Measurements from ENCODE around the gene MYO1F.
"Not testable (repeated sequence)": the region's sequence is repeated elsewhere in the genome, so short reads cannot be mapped to it uniquely, and the experiment has no call there.

The MYO1F gene

DNA sequence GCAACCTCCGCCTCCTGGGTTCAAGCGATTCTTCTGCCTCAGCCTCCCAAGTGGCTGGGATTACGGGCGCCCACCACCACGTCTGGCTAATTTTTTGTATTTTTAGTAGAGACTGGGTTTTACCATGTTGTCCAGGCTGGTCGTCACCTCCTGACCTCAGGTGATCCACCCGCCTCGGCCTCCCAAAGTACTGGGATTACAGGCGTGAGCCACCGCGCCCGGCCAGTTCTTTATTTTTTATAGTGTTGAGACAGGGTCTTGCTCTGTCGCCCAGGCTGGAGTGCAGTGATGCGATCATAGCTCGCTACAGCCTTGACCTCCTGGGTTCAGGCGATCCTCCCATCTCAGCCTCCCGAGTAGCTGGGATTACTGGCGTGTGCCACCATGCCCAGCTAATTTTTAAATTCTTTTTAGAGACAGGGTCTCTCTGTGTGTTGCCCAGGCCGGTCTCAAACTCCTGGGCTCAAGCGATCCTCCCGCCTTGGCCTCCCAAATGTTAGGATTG, 62.7 kb downstream of the MYO1F start:
- not testable (repeated sequence) for DNase-seq

DNA sequence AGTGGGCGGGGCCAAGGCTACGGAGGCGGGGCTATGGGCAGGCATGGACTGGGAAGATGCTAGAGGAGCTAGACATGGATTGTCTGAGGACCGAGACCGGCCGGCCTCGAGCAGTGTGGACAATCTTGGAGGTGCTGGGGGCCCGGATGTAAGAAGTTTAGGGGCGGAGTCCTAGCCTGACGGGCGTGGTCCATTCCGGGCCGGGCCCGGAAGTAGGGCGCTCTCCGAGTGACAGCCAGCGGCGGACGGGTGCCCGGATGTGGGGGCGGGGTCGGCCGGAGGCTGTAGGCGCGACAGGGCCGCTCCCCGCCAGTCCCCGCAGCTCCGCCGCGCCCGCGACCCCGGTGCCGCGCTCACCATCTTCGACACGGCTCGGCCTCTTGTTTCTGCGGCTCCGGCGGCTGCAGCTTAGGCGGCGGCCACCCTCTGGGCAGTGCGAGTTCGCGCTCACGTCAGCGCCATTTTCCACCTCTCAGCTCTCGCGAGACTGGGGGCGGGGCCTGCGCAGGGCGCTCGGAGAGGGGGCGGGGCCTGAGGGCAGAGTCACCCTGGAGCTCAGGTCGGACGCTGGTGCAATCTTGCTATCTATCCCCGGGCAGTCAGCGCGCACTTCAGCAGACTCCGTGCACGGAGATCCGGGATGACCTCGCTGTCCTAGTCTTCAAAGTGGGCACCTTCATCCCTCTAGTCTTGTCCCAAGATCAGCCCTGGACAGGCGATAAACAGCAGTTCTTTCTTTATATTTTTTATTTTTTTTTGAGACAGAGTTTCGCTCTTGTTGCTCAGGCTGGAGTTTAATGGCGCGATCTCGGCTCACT, 63.3 kb downstream of the MYO1F start, which contains the start of gene ZNF414:
Gene ZNF414, minus strand, starts transcription at position 481 of the 818 bp plus-strand sequence. Its CDS starts 121 bp downstream, at position 360.
- DNase-seq = peak; percentile 80

DNA sequence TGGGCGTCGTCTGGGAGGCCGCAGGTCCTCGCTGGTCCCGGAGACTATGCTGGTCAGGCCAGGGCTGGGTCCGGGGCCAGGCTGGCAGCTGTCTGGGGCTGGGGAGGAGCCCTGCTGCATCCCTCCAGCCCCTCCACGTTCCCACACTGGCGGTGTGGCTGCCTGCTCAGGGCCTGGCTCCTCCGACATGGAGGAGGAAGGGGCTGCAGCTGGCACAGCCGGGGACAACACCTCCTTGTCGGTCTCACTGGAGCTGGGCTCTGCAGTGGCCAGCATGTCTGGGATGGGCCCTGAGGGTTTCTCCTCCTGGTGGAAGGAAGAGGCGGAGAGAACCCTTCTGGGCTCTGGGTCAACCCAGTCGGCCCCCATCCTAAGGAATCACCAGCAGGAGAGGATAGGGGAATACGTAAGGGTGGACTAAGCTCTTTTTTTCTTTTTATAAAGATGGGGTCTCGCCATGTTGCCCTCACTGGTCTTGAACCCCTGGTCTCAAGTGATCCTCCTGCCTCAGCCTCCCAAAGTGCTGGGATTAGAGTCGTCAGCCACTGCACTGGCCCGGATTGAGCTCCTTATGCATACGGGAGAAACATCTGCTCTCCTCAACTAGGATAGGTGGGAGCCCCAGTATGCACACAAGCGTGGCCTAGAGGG, 64.1 kb downstream of the MYO1F start:
- no peak for DNase-seq

DNA sequence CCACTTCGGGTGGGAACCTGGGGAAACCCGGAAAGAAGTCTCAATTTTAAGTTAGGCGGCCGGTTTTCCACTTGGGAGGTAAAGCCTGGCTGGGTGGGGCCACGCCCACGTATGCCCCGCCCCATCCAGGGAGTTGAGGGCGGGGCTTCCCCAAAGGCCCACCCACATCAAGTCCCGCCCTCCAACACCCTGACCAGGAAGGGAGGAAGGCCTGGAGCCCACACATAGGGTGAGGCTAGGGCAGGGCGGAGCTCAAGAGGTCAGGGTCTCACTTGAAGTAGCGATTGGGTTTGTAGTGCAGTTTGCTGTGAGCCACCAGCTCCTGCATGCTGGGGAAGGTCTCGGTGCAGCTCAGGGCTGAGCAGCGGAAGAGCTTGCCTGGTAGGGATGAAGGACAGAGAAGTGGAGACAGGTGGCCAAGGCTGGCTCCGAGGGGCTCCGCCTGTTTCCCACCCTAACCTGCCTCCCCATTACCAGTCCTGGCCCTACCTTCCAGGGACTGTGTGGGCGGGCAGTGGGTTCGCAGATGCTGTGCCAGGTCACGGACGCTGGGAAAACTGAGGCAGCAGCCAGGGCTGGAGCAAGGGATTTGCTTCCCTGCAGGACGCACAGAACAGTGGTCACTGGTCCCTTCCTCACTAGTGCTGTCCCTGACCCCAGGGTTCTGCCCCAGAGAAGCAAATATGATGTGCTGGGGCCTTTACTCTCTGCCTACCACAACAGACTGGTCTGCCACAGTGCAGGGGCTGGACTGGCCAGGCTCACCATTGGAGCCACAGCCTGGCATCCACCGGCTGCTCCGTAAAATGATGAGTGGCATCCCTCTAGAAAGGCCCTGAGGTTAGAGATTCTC, 64.9 kb downstream of the MYO1F start:
- DNase-seq = no peak

DNA sequence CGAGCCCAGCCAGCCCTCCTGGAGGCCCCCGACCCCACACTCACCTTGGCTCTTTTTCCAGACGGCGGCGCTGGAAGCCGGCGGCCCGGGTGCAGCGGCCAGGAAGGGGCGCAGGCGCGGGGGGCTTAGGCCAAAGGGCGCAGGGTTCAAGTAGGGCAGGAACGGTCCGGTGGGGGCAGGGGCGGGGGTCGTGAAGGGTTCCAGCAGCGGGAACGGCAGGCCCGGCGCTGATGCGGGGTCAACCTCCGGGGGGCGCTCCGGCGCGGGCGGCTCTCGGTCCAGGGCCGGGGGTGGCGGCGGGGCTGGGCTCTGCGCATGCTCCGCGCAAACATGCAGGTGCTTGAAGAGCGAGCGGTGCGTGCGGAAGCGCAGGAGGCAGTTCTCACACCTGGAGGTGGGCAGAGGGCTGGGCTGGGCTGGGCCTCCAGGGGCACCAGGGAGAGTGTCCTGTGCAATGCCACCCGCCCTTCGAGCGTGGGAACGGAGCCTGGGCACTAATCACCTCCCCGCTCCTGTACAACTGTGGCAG, 65.6 kb downstream of the MYO1F start:
- DNase-seq = no peak

DNA sequence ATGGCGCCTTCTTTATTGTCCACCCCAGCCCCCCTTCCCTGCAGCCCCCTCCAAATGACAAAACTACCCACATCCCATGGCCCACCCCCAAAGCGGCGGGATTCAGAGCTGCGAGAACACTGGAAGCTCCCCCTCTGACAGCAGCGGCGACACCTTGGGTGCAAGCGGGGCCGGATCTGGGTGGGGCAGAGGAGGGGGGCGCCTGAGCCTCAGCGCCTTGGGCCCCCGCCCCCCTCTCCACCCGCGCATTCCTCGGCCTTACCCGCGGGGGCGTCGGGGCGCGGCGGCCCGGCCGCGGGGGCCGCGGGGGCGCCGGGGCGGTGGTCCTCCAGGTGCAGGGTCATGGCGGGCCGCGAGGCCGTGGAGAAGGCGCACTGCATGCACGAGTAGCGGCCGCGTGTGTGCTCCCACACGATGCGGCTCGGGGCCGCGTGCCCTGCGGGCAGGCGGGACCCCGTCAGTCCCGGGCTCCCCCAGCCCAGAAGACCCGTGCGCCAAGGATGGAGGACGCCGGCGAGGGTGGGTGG, 66.6 kb downstream of the MYO1F start:
- no peak for DNase-seq

DNA sequence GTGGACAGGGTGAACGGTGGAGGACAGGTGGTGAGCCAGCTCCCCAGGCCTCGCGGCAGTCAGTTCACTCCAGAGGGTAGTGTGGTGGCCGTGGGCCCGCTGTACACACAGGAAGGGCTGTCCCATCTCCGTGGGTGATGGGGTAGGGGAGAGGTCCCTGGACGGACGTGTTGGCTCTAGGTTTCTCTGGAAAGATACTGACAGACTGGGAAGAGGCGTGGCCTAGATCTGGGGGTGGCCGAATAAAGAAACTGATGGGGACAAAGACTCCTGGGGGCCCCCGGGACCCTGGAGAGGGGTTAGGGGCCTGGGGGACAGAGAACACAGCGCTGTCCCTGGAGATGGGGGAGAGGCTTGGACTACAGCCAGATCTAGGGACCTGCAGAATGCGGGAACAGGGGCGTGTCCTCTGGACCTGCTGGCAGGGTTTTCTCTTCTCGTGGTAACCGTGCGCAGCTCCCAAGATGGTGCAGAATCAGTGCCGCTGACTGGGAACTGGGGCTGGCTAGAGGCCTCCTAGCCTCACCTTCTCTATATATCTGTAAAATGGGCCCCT, 70.8 kb downstream of the MYO1F start:
- DNase-seq = no peak

DNA sequence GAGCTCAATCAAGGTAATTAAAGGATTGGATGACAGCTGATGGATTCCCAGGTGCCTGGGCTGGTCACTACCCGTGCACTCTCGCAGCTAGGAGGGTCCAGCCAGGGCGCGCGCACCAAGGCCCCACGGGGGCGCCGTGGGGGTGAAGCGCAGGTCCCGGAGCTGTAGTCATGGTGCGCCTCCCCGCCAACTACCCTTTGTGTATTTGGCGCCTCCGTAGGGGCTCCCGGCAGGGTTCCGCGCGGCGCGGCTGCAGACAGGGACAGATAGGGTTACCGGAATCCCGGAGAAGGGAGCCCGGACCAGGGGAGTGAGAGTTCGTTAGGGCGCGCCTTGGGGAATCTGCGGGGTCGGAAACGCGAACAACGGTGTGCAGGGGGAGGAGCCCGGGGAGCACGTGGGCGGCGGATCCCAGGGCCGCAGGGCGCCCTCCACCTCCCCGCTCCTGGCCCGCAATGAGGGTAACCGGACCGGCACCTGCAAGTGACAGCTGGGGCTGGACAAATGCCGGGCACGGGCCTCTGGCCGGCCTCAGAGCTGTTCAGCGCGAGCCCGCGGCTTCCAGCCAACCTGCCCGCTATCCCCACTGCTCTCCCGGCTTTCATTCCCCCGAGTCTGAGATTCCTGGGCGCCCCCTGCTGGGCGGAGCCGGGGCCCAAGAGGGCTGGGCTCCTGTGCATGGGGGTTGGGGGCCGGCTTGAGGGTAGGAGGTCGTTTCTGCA, 71.4 kb downstream of the MYO1F start:
- DNase-seq = peak; percentile 52

DNA sequence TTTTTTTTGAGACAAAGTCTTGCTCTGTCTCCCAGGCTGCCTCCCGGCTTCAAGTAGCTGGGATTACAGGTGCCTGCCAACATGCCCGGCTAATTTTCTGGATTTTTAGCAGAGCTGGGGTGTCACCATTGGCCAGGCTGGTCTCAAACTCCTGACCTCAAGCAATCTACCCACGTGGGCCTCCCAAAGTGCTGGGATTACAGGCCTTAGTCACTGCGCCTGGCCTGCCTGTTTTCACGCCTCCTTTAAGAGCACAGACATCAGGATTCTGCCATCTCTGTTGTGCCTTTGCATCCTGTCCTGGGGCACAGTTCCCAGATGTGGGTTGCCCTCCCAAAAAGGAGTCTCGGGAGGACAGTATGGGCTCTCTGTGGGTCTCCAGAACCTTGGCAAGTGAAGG, 72.3 kb downstream of the MYO1F start:
- DNase-seq = no peak

DNA sequence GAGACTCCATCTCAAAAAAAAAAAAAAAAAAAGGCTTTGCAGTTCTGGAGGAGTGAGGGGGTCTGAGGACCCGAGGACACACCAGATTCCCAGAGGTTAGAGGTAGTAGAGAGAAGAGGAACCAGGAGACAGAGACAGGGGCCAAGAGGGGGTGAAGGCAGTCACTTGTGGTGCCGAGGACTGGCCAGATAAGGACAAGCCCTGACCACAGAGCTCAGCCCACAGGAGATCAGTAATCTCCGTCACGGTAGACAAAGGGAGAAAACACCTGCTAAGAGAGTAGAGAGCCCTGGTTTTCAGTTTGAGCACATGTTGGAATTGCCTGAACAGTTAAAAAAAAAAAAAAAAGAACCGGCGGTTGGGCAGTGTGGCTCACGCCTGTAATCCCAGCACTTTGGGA, 73.1 kb downstream of the MYO1F start:
- no peak for DNase-seq

DNA sequence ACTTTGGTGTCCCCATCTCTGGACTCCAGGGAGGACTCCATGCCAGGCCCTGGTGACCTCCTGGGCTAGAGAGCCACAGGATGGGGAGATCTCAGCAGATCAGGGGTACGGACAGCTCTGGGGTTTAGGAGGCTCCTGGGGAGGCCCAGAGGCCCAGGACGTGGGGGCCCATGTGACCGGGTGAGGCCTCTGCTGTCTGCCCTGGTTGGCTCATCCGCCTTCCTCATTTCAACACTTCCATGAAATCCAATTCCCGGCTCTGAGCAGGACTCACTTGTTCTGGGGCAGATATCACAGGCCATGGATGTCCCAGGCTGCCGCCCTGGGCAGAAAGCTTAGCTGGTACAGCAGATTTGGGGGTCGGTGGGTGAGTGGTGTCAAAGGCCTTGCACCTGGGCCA, 73.7 kb downstream of the MYO1F start:
- no peak for DNase-seq

DNA sequence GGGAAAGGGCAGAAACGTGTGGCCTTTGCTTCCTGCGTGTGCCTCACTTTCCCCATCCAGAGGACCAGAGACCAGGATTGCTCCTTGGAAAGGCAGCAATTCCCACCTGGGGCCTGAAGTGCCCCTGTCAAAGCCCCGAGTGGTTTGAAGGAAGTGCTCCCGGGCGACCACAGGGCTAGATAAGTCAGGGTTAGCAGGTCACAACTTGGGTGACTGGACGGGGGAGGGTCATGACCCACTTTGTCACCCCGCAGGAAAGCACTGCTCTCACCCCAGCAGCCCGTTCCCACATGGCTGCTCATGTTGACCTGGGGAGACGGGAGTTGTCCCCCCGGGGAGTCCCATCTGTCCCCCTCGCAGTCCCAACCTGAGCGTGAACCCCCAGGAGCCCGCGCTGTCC, 75.3 kb downstream of the MYO1F start:
- no peak for DNase-seq

DNA sequence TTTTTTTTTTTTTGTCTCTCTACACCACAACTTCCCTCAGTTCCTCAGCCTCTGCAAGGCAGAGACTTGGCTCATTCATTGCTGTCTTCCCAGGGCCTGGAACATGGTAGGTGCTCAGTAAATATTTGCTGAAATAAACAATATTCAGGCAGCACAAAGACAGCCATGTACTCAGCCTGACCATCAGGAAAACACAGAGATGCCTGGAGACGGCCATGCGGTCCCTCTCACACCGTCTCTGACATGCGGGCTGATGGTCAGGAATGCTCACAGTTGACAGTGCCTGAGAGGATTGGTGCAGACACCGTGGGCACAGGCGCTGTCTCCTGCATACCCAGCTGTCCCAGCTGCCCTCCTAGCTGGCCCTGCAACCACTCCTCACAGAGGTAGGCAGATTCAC, 75.7 kb downstream of the MYO1F start:
- no peak for DNase-seq

DNA sequence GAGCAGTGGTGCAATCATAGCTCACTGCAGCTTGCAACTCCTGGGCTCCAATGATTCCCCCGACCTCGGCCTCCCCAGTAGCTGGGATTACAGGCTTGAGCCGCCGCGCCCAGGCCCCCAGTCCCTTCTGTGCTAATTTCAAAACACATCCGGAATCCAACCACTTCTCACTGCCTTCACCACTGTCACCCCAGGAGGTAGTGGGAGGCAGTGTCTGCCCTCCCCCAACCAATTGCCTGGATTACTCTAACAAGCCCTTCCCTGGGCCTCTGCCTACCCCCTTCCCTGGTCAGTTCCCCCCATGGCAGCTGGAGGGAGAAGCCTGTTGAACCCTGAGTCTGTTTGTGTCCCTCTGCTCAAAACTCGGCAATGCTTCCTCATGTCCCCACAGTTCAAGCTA, 77.1 kb downstream of the MYO1F start:
- no peak for DNase-seq

DNA sequence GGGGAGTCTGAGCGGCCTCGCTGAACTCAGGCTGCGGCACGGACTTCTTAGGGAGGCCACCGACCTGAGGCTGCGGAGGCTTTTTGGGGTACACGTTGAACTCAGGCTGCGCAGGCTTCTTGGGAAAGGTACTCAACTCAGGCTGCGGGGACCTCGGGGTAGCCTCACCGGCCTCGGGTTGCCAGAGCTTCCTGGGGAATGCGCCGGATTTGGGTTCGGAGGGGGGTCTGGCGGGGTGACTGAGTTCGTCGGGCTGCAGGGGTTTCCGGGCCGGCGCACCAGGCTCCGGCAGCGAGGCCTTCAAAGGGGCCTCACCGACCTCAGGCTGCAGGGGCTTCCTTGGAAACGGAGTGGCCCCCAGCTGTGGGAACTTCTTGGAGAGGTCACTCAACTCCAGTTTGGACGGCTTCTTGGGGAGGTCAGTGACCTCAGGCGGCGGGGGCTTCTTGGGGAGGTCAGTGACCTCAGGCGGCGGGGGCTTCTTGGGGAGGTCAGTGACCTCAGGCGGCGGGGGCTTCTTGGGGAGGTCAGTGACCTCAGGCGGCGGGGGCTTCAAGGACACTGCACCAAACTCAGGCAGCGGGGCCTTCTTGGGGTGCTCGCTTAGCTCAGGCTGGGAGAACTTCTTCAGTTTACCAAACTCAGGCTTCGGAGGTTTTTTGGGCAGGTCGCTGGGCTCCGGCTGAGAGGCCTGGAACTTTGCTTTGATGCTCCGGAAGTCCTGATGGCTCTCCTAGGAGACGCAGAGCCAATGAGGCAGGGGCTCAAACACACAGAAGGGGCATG, 78.0 kb downstream of the MYO1F start:
- no peak for DNase-seq

DNA sequence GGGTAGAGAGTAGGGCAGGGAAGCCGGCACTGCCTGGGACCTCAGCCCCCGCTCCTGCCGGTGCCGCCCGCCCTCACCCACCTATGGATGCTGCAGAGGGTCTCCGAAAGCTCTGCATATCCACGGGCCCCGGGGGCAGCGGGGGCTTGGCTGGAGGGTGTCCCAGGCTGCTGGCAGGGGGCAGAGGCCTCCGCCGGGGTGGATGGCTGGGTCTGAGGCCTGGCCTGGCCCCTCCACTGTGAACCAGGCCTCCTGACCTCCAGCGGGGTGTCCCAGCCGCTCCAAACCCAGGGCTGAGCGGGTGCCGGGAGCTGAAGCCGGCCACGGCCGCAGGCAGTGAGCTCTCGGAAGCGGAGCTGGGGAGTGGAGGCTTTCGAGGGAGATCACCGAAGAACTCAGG, 78.9 kb downstream of the MYO1F start:
- DNase-seq = no peak

DNA sequence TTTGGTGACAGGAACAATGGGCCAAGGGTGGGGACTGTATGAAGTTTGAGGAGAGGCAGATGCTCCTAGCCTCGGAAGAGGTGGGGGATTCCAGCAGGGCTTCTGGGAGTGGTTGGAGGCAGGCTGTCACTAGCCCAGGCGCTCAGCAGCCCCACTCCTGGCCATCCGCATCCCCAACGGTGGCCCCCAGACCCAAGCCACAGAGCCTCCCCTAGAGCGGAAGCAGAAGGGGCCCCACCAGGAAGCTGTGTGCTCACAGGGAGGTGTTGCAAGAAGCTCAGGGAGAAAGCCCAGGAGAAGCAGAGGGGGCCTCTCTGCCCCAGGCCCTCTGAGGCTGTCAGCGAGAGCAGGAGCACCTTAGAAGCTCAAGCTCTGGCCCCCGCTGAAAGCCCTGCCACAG, 83.1 kb downstream of the MYO1F start:
- DNase-seq = no peak

DNA sequence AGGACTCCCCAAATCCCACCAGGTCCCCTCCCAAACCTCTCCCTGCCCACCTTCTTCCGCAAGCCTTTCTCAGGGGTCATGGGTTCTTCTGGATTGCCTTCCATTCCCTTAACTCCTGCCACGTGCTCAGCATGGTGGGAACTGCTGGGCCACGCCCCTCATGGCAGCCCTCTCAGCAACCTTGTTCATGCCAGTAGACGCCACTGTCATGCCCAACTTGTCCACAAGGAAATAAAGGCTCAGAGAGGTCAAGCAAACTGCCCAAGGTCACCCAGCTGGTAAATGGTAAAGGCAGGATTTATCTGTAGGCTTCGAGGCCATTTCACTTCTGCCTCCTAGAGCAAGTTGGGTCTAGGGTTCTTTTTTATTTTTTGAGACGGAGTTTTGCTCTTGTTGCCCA, 85.7 kb downstream of the MYO1F start:
- no peak for DNase-seq

DNA sequence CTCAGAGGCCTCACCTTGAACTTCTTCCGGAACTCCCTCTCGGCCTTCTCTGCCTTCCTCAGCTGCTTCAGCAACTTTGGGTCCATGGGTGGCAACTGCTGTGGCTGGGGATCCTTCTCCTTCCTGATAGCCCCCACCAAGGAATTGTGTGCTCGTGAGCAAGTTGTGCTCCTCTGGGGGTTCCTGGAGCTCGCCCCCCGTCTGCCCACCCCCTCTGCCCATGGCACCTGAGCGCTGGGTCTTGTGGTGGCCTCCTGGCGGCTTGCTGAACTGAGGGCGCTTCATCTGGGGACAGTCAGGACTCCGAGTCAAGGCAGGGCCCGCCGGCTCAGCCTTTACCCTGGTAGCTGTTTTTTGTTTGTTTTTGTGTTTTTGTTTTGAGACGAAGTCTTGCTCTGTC, 86.4 kb downstream of the MYO1F start:
- DNase-seq = no peak

DNA sequence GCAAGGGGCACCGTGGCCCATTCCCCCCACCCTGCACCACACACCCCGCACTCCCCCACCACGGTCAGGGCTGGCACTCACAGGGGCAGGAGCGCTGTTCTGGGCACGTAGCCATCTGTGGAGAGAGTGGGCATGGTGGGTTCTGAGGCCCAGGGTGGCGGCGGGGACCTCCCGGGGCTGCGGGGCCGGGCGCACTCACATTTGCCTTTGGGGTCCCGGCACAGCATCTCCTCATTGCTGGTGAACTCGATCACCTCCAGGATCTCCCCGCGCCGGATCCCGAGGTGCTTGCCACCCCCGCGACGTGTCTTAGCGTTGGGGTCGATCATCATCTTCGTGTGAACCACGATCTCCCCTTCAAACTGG, 86.9 kb downstream of the MYO1F start:
- DNase-seq = no peak

Data from NCI-H2029 treated with DMSO at 0.1 percent for 48 hours (cell line).